ENCODE results near the gene F12.

DNA sequence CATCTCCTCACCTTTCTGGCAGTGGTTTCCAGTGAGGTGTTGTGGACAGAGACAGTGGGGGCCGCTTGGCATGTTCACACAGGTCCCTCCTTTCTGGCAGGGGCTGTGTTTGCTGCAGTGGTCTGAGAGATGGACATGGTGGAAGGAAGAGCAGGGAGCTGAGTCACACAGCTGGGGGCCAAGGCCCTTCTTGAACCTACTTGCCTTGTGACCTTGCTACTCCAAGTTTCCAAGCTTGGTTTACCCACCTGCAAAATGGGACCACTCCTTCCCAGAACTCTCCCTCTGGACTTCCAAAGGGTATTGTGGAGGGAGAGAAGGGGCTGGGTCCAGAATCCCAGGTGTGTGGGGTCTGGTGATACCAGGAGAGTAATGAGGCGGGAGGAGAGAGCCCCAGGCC lies 4.1 kb downstream of the F12 start:
- no peak for TF ChIP-seq RFX5 (IDR thresholded peaks at IDR 0.05; ENCODE audit: low read length)
- TF ChIP-seq GABPA (IDR thresholded peaks at IDR 0.05; ENCODE audit: low read depth) = no peak
- no peak for TF ChIP-seq CTCF (IDR thresholded peaks at IDR 0.05)
- TF ChIP-seq SIN3A (IDR thresholded peaks at IDR 0.05; ENCODE audit: borderline replicate concordance, low read depth, low read length) = no peak
- TF ChIP-seq RAD21 (IDR thresholded peaks at IDR 0.05; ENCODE audit: low read length) = no peak
- TF ChIP-seq TEAD4 (IDR thresholded peaks at IDR 0.05; ENCODE audit: borderline replicate concordance, insufficient read depth) = no peak
- TF ChIP-seq EZH2phosphoT487 (IDR thresholded peaks at IDR 0.05; ENCODE audit: borderline replicate concordance, low read depth) = no peak
- no peak for TF ChIP-seq SMC3 (IDR thresholded peaks at IDR 0.05; ENCODE audit: low read depth, low read length)
- TF ChIP-seq, protein P1, sequence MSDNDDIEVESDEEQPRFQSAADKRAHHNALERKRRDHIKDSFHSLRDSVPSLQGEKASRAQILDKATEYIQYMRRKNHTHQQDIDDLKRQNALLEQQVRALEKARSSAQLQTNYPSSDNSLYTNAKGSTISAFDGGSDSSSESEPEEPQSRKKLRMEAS (IDR thresholded peaks at IDR 0.05; ENCODE audit: low read depth) = no peak
- no peak for TF ChIP-seq YY1 (IDR thresholded peaks at IDR 0.05; ENCODE audit: low read depth)
- TF ChIP-seq FOXJ3 (CRISPR knock-in tag; IDR thresholded peaks at IDR 0.05) = no peak
